Breast epithelium (tissue), 3 donors: Measurements from ENCODE around the gene SLC35E4.
"Not testable (repeated sequence)": the region's sequence is repeated elsewhere in the genome, so short reads cannot be mapped to it uniquely, and the experiment has no call there.

Experiments
- CTCF ChIP-seq, 3 donors: fragments of 450-650 bp; IDR thresholded peaks; one replicate each; pipeline ENCODE4 v1.5.1; 2016 to 2017; ENCODE audit warnings: antibody characterized with exemption in 3 of 3, mild to moderate bottlenecking in 3 of 3, moderate library complexity in 3 of 3
- POLR2AphosphoS5 ChIP-seq, 3 donors: sonication (generic); formaldehyde crosslinking; IDR thresholded peaks; one replicate each; pipeline ENCODE4 v1.6.1; 2017; ENCODE audit warnings: antibody characterized with exemption in 3 of 3

- TF ChIP-seq CTCF, POLR2AphosphoS5 (IDR thresholded peaks at IDR 0.05): not testable (repeated sequence)
Measured at GRCh38 chr22:30592360-30592713, 43.2 kb upstream of the SLC35E4 start.
